SHP77 treated with DMSO at 0.1 percent for 48 hours (cell line): ENCODE data around the gene VEGFC.

Experiments
- DNase-seq: peaks from one replicate; lab custom pipeline; 2025; lab: John Stamatoyannopoulos, UW

VEGFC gene

GRCh38 chr4:176792326-176793059, at the start of gene VEGFC:
Gene VEGFC (minus strand): TSS chr4:176792922. CDS start chr4:176792311, 611 bp downstream.
- no peak for DNase-seq

- DNase-seq: no peak
Measured at GRCh38 chr4:176841711-176842112, 49.0 kb upstream of the VEGFC start.

GRCh38 chr4:176840166-176840565, 47.4 kb upstream of the VEGFC start:
- DNase-seq: no peak

DNA sequence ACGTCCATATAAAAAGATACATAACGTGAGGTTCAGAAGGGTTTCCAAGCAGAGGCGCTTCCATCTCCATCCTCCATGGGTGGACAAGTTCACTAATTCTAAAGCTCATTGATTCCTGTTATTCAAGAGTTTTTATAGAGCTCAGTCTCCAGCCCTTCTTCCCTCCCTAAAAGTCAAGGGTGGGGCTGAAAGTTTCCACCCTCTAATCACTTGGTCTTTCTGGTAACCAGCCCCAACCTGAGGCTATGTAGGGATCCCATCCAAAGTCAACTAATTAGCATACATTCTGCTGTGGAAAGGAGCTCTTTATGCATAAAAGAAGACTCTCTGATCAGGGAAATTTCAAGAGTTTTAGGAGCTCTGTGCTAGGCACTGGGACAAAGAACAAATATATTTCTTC, 46.9 kb upstream of the VEGFC start:
- no peak for DNase-seq

DNA sequence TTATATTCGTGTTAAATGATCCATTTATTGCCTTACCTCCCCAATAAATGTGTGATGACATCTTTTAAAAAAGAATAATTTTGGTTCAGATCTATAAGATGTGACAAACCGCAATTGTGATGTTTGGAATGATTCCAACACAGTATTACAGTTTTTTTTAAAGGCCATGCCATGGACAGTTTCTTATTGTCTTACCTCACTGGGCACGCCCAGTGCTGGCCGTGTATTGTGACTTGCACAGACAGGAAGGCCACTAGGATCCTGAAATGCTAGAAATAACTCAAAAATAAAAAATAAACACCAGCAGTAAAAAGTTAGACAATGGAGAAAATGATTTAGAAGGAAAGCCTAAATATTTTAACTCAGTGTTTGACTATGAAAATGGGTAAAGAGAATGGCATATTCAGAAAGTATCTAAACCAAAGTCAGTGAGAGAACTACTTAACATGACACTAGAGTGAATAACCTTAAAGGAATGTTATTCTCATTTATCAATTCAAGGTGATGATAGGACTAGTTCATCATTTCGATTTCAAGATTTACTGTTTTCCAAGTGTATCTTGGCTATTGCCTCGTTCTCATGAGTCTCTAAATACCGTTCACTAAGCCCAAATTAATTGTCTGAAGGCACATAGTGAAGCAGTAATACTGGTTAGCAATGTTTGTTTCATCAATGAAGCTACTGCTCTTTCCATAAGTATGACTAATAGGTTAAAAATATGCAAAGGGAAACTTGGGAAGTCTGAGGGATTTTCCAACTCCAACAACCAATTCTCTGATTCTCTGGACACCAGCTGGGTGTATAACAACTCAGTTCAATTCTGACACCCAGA, 46.1 kb upstream of the VEGFC start:
- no peak for DNase-seq

GRCh38 chr4:176837169-176837895, 44.6 kb upstream of the VEGFC start:
- no peak for DNase-seq

GRCh38 chr4:176834531-176834930, 41.8 kb upstream of the VEGFC start:
- no peak for DNase-seq

- no peak for DNase-seq
Measured at GRCh38 chr4:176833400-176834175, 40.9 kb upstream of the VEGFC start.

DNA sequence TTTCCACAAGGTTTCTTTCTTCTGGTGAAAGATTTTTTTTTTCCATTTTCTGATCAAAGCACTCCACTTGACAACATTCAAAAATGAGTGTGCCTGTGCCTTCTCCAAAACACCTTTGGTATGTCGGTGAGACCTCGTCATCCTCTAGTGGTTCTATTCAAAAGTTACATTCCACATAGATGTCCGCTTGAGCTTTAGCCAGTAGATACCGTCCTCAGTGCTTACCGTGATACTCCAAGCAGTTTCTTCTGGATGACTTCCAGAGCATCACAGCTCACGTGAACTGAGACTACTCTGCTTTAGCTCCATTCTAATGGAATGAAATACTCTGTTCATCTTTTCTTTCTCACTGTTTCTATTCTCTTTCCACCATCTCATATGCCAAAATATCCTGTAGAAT, 38.2 kb upstream of the VEGFC start:
- no peak for DNase-seq

- DNase-seq: no peak
Measured at GRCh38 chr4:176825586-176825985, 32.9 kb upstream of the VEGFC start.

DNA sequence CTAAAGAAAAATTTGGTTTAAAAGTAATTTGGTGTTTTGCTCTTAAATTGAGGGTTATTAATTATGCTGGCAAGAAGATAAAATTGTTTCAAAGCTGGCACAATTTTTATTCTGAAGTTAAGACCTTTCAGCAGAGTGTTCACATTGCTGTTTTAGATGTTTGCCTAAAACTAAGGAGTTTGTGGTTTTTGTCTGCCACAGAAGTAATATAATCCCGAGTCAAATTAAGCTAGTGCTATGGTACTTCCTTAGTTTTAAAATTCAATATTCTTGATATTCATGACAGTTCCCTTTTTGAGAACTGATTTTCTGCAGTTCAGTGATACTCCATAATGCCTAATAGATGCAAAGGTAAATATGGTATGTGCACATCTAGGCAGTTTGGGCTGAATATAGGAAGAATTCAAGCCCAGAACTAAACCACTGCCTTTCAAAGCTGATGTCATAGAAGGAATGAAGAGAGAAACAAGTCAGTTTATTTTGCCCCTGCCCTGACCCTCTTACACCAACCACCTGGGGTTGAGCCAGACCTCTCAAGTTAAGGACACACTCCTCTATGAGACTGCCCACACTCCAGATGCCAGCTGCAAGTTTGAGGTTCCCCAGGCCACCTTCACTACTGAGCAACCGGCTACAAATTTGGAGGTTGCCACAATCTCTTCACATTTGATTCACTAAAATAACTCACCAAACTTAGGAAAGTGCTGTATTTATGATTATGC, 32.1 kb upstream of the VEGFC start:
- DNase-seq: no peak

DNA sequence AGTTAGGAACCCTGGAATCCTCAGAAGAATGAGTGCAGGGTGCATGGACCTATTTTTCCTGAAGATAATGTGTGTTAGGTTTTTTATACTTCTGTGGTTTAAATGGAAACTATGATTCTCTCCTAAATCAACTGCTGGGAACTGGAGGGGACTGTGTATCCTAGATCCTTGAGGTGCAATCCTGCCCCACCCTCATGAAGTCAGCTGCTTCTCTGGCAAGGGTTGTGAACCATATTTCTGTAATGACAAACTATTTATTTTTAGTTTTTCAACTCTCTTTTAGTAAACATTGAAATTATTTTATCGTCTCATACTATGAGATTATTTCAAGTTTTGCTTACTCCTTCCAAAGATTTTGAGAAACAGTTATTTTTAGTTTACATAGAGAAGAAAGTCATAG, 25.8 kb upstream of the VEGFC start:
- DNase-seq: no peak

DNA sequence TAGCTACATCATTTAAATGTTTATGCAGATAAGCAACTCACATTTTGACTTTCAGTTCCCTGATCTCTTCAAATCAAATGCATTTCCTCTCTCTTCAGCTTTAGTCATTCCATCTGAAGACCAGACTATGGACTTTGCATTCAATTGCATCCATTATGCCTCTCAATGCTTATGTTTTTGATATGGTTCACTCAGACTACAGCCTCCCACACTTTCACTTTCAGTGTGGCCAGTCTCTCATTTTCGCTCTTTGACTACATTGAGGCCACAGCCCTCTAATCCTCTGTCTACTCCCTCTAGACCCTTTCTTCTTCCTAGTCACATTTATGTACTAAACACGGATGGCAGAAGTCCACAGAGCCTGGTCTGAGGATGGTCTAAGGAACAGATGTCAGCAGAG, 24.5 kb upstream of the VEGFC start:
- no peak for DNase-seq

- no peak for DNase-seq
Measured at GRCh38 chr4:176814770-176815169, 22.0 kb upstream of the VEGFC start.

DNA sequence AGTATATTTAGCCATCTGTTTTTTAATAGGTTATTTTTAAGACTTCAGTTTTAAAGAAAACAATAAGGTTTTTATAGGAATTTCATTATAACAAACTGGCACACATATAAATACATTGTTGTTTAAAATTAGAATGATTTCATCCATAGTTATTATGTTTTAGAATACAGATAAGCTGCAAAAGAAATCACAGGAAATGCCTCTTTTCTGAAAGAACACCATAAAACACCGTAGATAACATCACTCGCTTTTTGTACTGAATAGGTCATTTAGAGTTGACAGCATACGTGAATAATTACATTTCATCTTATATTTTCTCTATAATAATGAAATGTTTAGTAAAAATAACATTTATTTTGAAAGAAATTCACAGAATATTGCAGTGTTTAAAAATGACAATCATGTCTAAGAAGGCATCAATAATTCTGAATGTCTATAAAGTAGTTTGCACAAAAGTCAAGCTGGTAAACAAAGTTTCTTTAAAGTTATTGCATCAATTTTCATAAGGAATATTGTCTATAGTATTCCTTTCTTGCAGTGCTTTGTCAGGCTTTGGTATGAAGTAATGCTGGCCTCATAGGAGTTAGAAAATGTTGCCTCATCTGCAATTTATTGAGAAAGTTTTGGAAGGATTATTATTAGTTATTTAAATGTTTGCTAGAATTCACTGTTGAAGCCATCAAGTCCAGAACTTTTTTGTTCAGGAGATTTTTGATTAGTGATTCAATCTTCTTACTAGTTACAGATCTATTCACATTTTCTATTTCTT, 17.9 kb upstream of the VEGFC start:
- no peak for DNase-seq

DNA sequence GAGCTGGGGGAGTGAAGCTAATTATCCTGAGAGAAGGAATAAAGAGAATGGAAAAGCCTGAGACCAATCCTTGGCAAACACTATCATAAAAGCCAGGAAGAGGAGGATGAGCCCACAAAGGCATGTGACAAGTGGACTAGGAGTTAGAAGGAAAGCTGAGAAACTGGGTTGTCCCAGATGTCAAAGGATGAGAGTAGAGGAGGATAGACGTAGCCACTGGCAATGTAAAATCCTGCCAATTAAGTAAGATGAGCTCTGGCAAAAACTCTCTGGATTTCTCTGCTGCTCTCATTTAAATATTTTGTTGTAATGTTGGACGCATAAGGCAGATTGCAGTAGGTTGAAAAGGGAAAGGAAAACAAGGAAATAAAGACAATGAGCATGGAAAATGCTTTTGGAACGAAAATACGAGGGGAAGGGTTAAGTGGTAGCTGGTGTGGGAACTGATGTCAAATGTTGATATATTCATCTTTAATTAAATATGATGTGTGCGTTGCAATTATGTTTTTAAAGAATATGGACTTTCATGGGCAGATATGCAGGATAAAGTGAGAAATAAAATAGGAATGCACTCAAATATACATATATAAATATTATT, 14.2 kb upstream of the VEGFC start:
- no peak for DNase-seq

DNA sequence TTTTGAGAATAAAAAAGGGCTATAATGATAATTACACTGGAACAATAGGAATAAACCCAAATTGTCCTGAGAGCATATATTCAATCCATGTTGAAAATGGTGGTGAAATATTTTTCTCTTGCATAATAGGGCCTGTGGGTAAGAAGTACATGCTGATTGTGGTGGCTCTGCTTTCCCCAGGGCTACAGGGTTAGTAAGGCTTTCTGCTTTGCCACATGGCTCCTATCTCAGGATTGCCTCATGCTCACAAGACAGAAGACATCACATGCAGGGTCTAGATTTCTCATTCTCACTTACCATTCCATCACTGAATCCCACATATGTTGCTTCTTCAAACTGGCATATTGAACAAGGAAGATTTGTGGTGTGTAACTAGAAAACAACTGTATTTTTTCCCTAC, 12.4 kb upstream of the VEGFC start:
- no peak for DNase-seq

DNA sequence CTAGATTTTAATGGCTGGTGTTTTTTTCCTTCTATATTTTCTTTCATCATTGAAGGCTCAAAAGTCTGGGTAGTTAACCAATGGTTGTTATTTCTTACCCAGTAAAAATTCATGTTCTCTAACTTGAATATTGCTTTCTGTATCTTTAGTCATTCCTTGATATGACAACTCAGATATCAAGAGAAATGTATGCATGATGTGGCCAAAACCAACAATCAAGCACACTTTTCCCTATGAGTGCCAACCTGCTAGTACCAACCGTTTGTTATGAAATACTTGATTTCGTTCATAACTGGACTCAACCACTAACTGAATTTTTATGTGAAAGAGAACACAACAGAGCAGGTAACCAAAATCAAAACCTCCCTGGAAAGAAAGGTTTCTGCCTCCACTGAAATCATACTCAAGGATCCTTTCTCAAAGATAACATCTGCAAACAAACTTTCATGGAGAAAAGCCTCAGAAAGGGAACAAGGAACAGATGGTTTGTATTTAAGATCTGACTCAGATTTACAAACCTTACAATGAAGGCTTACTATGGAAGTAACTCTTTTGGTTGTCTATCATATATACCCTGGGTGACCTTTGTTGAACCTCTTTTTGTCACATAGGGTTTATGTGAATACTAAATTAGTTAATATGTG, 8.3 kb upstream of the VEGFC start:
- DNase-seq: no peak

DNA sequence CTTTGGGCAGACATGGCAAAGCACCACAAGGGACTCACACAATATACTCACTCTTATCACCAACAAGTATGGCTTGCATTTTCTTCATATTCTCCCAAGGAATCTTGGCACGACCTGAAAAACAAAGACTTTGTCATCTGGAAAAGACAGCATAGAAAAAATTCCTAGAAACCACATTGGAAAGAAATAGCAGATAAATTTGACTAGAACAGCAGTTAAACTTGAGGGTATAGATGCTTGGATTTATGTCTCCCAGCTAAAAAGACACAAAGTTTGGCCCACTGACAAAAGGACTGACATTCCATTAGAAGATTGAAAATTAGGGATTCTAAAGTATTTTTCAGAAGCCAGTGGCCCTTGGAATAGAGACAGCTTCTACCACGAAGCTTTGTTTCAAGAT, 6.9 kb upstream of the VEGFC start:
- no peak for DNase-seq

- no peak for DNase-seq
Measured at GRCh38 chr4:176798540-176798939, 5.8 kb upstream of the VEGFC start.
